Forelimb muscle (tissue), 1 donor: ENCODE measurements around the gene GRM5. TPM values are rescaled to one million over a fixed set of nuclear protein-coding genes. Genes with fewer than 3 reads are reported as not detected.
"Not testable (repeated sequence)": the region's sequence is repeated elsewhere in the genome, so short reads cannot be mapped to it uniquely, and the experiment has no call there.

Experiments
- DNase-seq: peaks from one replicate; pipeline ENCODE4 v3.0.0-alpha.2; 2013; ENCODE audit warnings: low read depth
- polyA plus RNA-seq: library from polyadenylated mRNA; unstranded; fragments of 120-200 nt; gene quantifications from one replicate; pipeline ENCODE4 v1.2.1, GENCODE V29; 2013; ENCODE audit not compliant: insufficient read length

Gene GRM5
- polyA plus RNA-seq, 1 donor, result not detected

- DNase-seq, result not testable (repeated sequence)
These were observed 90.3 kb downstream of the GRM5 start for GRCh38 chr11:88975441-88975840.

GRCh38 chr11:88972210-88972609 is 93.6 kb downstream of the GRM5 start:
- DNase-seq, result no peak

GRCh38 chr11:88961621-88962020 is 104.2 kb downstream of the GRM5 start:
- not testable (repeated sequence) for DNase-seq

GRCh38 chr11:88959857-88960256 is 105.9 kb downstream of the GRM5 start:
- not testable (repeated sequence) for DNase-seq

- DNase-seq, result no peak
These were observed 114.8 kb downstream of the GRM5 start for GRCh38 chr11:88950975-88951374.

GRCh38 chr11:88948908-88949307 is 116.9 kb downstream of the GRM5 start:
- DNase-seq, result not testable (repeated sequence)

- not testable (repeated sequence) for DNase-seq
These were observed 117.8 kb downstream of the GRM5 start for GRCh38 chr11:88947843-88948572.

GRCh38 chr11:88929665-88930064 is 136.1 kb downstream of the GRM5 start:
- DNase-seq, result not testable (repeated sequence)

- not testable (repeated sequence) for DNase-seq
These were observed 148.7 kb downstream of the GRM5 start for GRCh38 chr11:88917065-88917464.

GRCh38 chr11:88909500-88909899 is 156.3 kb downstream of the GRM5 start:
- no peak for DNase-seq

GRCh38 chr11:88901436-88901835 is 164.3 kb downstream of the GRM5 start:
- not testable (repeated sequence) for DNase-seq

- not testable (repeated sequence) for DNase-seq
These were observed 176.9 kb downstream of the GRM5 start for GRCh38 chr11:88888855-88889254.

GRCh38 chr11:88886796-88887195 is 179.0 kb downstream of the GRM5 start:
- no peak for DNase-seq

- not testable (repeated sequence) for DNase-seq
These were observed 183.0 kb downstream of the GRM5 start for GRCh38 chr11:88882800-88883199.

GRCh38 chr11:88861618-88862017 is 204.2 kb downstream of the GRM5 start:
- no peak for DNase-seq

GRCh38 chr11:88860431-88860830 is 205.4 kb downstream of the GRM5 start:
- not testable (repeated sequence) for DNase-seq

GRCh38 chr11:88853963-88854362 is 211.8 kb downstream of the GRM5 start:
- not testable (repeated sequence) for DNase-seq

GRCh38 chr11:88851547-88851946 is 214.2 kb downstream of the GRM5 start:
- not testable (repeated sequence) for DNase-seq

GRCh38 chr11:88849773-88850172 is 216.0 kb downstream of the GRM5 start:
- DNase-seq, result not testable (repeated sequence)

- no peak for DNase-seq
These were observed 216.4 kb downstream of the GRM5 start for GRCh38 chr11:88849368-88849767.

GRCh38 chr11:88846266-88846665 is 219.5 kb downstream of the GRM5 start:
- not testable (repeated sequence) for DNase-seq

GRCh38 chr11:88844941-88845340 is 220.8 kb downstream of the GRM5 start:
- not testable (repeated sequence) for DNase-seq

- not testable (repeated sequence) for DNase-seq
These were observed 221.9 kb downstream of the GRM5 start for GRCh38 chr11:88843766-88844426.
